ENCODE results near the gene SULF2.

The SULF2 gene

DNA sequence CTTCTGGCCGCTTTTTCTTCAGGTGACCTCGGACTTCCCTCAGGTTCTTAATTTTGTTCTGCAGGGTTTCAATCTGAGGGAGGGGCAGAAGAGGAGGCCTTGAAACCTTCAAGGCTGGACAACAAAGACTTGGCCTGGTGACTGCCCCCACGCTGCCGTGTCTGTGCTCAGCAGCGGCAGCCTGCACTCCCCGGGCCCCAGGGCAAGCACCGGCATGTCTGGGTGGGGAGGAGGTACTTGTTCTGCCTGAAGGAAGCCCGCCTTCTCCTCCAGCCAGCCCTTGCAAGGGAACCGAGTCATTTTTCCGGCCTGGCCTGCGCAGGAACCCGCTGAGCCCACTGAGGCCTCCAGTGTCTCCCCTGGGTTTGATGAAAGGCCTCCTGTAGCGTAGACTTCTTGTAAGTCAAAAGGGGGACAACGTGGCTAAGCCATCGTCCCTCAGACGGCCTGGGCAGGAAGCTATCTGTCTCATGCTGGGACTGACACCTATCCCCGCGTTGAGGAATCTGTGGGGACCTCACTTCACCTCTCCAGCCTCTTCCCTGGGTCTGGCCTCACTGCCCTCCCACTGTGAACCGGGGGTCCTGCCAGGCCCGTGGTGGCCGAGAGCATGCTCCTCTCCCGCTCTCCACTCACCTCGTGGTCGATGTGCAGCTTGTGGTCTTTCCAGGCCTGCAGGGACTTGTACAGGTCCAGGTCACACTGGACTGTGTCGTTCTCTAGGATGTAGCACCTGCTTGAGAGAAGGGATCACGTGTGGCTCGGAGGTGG is 119.9 kb downstream of the SULF2 start:
- peaks cover 3% of the 10 kb centered on the region for H3K4me1 ChIP-seq (ENCODE audit: insufficient read depth, low read length)
- H3K4me3 ChIP-seq (ENCODE audit: low read length), result no peak overlapping the region
- no peak overlapping the region for H3K27ac ChIP-seq (ENCODE audit: low read length)
- peaks cover 22% of the 10 kb centered on the region for H3K36me3 ChIP-seq (ENCODE audit: insufficient read depth, low read depth, low read length)
- no peaks in the 10 kb centered on the region for H3K27me3 ChIP-seq (ENCODE audit: insufficient read depth, low read length)
- H3K9me3 ChIP-seq (ENCODE audit: insufficient read depth, low read depth, low read length), result no peaks in the 10 kb centered on the region
- H3K9ac ChIP-seq (ENCODE audit: low read depth, low read length), result no peak overlapping the region

DNA sequence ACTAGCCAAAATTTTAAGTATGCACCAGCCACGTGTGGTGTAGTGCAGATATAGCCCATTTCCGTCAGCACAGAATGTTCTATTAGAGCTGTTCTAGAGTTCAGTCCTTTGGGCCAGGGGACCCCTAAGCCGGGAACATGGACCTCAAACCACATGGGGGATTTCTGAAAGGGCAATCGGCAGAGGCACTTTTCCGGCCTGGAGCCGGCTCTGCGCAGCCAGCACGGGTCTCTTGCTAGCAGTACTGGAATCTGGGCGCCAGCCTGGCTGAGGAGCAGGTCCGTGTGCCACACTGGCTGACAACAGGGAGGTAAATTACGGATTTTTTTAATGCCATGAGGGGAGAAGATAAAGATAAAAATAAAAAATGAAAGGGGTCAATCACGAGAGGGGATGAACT is 120.5 kb downstream of the SULF2 start:
- H3K4me3 ChIP-seq (ENCODE audit: low read length), result no peak overlapping the region
- H3K4me1 ChIP-seq (ENCODE audit: insufficient read depth, low read length), result peaks cover 3% of the 10 kb centered on the region
- H3K27ac ChIP-seq (ENCODE audit: low read length), result no peak overlapping the region
- no peaks in the 10 kb centered on the region for H3K9me3 ChIP-seq (ENCODE audit: insufficient read depth, low read depth, low read length)
- H3K36me3 ChIP-seq (ENCODE audit: insufficient read depth, low read depth, low read length), result peaks cover 27% of the 10 kb centered on the region
- no peaks in the 10 kb centered on the region for H3K27me3 ChIP-seq (ENCODE audit: insufficient read depth, low read length)
- H3K9ac ChIP-seq (ENCODE audit: low read depth, low read length), result no peak overlapping the region

DNA sequence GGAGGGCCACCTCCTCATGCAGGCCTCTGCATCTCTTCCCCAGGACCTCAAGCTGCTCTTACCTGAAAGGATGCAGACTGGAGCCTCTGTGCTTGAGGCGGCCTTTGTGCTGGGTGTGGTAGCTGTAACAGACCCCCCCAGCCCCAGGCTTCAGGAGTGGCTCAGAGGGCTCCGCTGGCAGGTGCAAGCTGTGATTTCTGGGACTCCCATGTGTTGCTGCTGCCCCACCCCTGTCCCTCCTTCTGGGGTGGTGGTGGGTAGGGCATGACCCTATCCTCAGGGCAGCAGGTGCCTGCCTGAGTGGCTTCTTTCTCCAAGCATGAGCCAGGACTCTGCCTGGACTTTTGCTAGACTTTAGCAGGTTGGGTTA is 121.2 kb downstream of the SULF2 start:
- peaks cover 34% of the 10 kb centered on the region for H3K36me3 ChIP-seq (ENCODE audit: insufficient read depth, low read depth, low read length)
- H3K4me1 ChIP-seq (ENCODE audit: insufficient read depth, low read length), result peaks cover 3% of the 10 kb centered on the region
- no peak overlapping the region for H3K4me3 ChIP-seq (ENCODE audit: low read length)
- H3K9ac ChIP-seq (ENCODE audit: low read depth, low read length), result no peak overlapping the region
- H3K27ac ChIP-seq (ENCODE audit: low read length), result no peak overlapping the region
- H3K9me3 ChIP-seq (ENCODE audit: insufficient read depth, low read depth, low read length), result no peaks in the 10 kb centered on the region
- no peaks in the 10 kb centered on the region for H3K27me3 ChIP-seq (ENCODE audit: insufficient read depth, low read length)

DNA sequence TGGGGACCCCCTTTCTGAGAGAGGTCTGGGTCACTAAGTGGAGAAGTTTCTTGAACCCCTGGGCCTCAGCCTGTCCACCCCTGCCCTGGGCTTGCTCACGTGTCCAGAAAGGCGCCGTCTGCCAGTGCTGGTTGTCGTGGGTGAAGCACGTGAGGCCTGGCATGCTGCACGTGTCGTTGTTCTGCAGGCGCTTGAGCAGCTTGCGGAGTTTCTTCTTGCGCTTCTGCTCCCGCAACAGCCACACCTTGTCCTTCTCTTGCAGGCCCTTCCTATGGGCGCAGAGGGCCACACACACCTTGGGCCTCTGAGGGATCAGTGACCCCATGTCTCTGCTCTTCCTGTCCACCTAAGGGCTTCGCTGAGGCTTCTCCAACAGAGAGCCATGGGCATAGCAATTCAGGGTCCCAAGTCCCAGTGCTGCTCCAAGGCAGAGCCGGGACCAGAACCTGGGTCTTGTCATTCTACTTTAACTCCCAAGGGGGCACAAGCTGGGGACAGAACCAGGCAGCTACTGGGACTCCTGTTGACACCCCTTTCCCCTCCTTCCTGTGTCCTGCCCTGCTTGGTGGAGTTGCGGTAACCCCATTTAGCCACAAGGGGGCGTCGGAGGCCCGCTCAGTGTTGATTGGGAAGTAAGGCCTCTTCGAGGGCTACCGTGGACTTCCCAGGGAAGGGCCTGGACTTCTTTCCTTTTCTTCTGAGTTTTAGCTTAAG is 121.8 kb downstream of the SULF2 start:
- Histone ChIP-seq H3K9ac (ENCODE audit: low read depth, low read length) (no peak overlapping the region), H3K27ac (ENCODE audit: low read length) (no peak overlapping the region), H3K4me3 (ENCODE audit: low read length) (no peak overlapping the region), H3K27me3 (ENCODE audit: insufficient read depth, low read length) (no peaks in the 10 kb centered on the region), H3K4me1 (ENCODE audit: insufficient read depth, low read length) (peaks cover 3% of the 10 kb centered on the region), H3K9me3 (ENCODE audit: insufficient read depth, low read depth, low read length) (no peaks in the 10 kb centered on the region), H3K36me3 (ENCODE audit: insufficient read depth, low read depth, low read length) (peaks cover 39% of the 10 kb centered on the region)

DNA sequence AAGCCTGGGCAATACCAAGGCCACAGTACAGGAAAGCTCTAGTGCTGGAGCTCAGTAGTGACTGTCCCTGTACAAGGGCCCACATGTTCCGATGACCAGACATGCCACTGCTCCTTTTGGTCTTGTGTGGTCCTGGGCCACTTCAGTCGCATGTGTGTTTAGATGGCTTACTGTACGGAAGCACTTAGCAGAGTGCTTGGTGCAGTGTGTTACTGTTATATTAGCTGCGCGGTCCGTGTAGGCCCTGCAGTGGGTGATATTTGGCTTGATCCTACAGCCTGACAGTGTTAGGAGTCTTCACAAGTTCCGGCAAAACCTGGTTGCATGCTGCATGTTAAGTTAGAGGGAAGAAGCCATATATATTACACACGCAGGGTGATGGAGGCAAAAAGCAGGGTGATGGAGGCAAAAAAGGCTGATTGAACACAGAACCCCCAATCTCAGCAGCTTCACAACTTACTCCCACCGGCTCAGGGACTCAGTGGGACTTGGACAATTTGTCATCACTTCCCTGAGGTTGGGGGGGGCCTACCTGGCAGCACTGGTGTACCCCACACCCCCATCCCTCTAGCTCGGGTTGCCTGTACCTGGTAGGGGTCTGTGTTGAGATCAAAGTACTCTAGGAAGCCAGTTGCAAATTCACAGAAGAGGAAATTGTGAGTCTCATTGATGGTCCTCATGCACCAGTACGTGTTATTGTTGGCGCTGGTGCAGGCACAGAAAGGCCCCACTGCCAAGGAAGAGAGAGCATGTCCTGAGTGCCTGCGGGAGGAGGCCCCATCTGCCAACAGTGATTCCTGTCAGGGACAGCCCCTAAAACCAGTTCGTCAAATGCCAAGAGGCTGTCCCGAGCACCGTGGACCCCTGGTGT is 122.6 kb downstream of the SULF2 start:
- no peak overlapping the region for H3K27ac ChIP-seq (ENCODE audit: low read length)
- peaks cover 3% of the 10 kb centered on the region for H3K4me1 ChIP-seq (ENCODE audit: insufficient read depth, low read length)
- no peak overlapping the region for H3K9ac ChIP-seq (ENCODE audit: low read depth, low read length)
- no peaks in the 10 kb centered on the region for H3K9me3 ChIP-seq (ENCODE audit: insufficient read depth, low read depth, low read length)
- H3K27me3 ChIP-seq (ENCODE audit: insufficient read depth, low read length), result no peaks in the 10 kb centered on the region
- H3K36me3 ChIP-seq (ENCODE audit: insufficient read depth, low read depth, low read length), result peaks cover 46% of the 10 kb centered on the region
- no peak overlapping the region for H3K4me3 ChIP-seq (ENCODE audit: low read length)

DNA sequence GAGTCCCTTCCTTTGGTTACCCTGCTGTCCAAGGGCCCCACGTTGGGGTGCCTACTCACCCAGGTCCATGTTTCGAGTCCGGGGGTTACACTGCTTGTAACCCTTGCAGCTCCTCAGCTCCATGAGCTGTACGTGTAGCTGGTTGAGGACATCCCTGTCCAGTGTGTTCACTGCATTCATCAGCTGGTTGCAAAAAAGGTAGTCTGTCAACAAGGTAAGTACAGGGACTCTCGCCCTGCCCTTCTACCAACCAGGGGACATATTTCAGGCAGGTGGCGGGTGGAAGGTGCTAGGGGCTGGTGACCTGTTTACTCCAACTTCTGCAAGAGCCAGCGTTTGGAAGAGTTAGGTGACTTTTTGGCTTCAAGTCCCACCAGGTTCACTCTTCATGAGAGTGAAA is 123.6 kb downstream of the SULF2 start:
- Histone ChIP-seq H3K9me3 (ENCODE audit: insufficient read depth, low read depth, low read length) (no peaks in the 10 kb centered on the region), H3K9ac (ENCODE audit: low read depth, low read length) (no peak overlapping the region), H3K4me3 (ENCODE audit: low read length) (no peak overlapping the region), H3K4me1 (ENCODE audit: insufficient read depth, low read length) (peaks cover 3% of the 10 kb centered on the region), H3K27ac (ENCODE audit: low read length) (no peak overlapping the region), H3K36me3 (ENCODE audit: insufficient read depth, low read depth, low read length) (peaks cover 56% of the 10 kb centered on the region), H3K27me3 (ENCODE audit: insufficient read depth, low read length) (no peaks in the 10 kb centered on the region)

DNA sequence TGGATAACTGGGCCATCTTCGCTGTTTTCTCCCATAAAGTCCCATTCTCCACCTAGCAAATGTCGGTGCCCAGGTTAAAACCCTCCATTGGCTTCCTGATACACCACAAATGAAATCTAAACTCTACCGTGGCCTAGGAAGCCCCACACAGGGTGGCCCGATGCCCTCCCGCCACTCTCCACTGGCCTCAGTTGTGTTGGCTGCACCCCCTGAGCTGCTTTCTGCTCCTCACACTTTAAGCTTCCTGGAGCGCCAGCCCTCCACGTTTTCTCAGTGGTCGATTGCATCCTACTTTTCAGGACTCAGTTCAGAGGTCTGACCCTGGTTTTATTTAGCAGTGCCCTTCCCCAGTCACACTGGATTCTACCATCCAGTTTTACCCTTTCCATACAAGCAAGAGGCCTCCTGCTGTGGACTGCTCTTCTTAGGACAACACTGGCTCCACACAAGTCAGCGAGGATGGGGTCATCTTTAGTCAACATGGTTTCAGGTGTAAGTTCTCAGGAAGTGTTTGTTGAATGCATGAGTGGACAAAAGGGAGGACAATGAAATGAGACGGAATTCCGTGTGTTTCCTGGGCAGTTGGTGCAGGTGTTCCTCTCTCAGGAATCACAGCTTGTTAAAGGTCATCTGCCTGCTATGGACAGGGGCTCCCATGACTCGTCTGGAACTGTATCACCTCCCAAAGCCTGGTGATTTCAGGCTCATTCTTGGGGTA is 124.1 kb downstream of the SULF2 start:
- H3K9ac ChIP-seq (ENCODE audit: low read depth, low read length), result no peak overlapping the region
- H3K36me3 ChIP-seq (ENCODE audit: insufficient read depth, low read depth, low read length), result peaks cover 62% of the 10 kb centered on the region
- no peak overlapping the region for H3K27ac ChIP-seq (ENCODE audit: low read length)
- no peaks in the 10 kb centered on the region for H3K27me3 ChIP-seq (ENCODE audit: insufficient read depth, low read length)
- peaks cover 3% of the 10 kb centered on the region for H3K4me1 ChIP-seq (ENCODE audit: insufficient read depth, low read length)
- H3K9me3 ChIP-seq (ENCODE audit: insufficient read depth, low read depth, low read length), result no peaks in the 10 kb centered on the region
- no peak overlapping the region for H3K4me3 ChIP-seq (ENCODE audit: low read length)

DNA sequence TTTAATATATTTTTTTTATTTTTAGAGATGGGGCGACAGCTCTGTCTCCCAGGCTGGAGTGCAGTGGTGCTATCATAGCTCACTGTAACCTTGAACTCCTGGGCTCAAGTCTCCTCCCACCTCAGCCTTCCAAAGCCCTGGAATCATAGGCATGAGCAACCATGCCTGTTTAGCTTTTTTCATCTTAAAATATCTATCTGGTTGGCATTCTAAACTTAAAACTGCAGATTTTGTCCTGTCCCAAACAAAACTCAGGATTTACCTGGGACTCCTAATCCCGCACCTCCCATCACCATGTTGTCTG is 124.7 kb downstream of the SULF2 start:
- H3K9me3 ChIP-seq (ENCODE audit: insufficient read depth, low read depth, low read length), result no peaks in the 10 kb centered on the region
- H3K27me3 ChIP-seq (ENCODE audit: insufficient read depth, low read length), result no peaks in the 10 kb centered on the region
- peaks cover 62% of the 10 kb centered on the region for H3K36me3 ChIP-seq (ENCODE audit: insufficient read depth, low read depth, low read length)
- H3K9ac ChIP-seq (ENCODE audit: low read depth, low read length), result no peak overlapping the region
- H3K27ac ChIP-seq (ENCODE audit: low read length), result no peak overlapping the region
- no peak overlapping the region for H3K4me3 ChIP-seq (ENCODE audit: low read length)
- H3K4me1 ChIP-seq (ENCODE audit: insufficient read depth, low read length), result peaks cover 3% of the 10 kb centered on the region

DNA sequence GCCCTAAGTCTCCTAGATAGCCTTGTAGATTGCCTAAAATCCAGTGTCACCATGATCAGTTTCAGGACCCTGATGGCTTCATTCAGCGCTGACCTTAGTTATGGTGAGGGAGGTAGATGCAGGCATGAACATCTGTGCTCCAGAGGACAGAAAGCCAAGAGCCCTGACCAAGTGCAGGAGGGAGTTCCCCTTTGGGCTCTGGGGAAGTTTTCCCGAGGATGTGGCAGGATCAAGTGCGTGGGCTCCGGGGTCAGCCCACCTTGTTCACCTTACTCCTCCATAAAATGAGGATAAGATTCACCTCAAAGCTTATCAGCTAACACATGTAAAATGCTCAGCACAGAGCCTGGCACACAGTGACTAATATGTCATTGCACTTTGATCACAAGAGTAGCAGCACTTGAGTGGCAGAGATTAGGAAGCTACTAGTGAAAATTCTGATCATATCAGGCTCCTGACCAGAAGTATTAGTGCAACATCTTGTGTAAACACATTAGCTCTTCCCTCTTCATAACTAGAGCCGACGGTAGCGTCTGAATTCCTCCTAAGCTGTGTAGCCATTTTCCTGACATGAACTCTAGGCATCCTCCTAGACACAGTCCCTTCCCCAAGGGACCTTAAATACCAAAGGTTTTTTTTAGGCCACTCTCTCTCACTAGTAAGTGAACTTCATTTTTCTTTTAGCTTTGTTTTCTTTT is 125.2 kb downstream of the SULF2 start:
- Histone ChIP-seq H3K27ac (ENCODE audit: low read length) (no peak overlapping the region), H3K36me3 (ENCODE audit: insufficient read depth, low read depth, low read length) (peaks cover 66% of the 10 kb centered on the region), H3K27me3 (ENCODE audit: insufficient read depth, low read length) (no peaks in the 10 kb centered on the region), H3K4me1 (ENCODE audit: insufficient read depth, low read length) (peaks cover 7% of the 10 kb centered on the region), H3K4me3 (ENCODE audit: low read length) (no peak overlapping the region), H3K9ac (ENCODE audit: low read depth, low read length) (no peak overlapping the region), H3K9me3 (ENCODE audit: insufficient read depth, low read depth, low read length) (no peaks in the 10 kb centered on the region)

DNA sequence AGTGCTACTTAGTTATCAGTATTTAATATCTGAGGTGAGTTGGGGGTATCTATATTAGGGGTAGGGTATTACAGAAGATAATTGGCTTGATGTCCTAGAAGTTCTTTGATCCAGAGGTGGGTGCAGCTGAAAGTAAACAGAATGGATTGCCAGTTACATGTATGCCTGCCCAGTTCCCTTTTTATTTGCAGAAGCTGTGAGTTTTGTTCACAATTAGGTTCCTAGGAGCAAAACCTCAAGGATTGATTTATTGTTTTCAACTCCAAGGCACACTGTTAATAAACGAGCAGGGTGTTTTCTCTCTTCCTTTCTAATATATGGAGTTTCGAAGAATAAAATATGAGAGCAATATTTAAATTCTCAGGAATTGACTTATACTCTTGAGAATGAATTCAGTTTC is 129.0 kb downstream of the SULF2 start:
- Histone ChIP-seq H3K36me3 (ENCODE audit: insufficient read depth, low read depth, low read length) (peaks cover 80% of the 10 kb centered on the region), H3K27me3 (ENCODE audit: insufficient read depth, low read length) (no peaks in the 10 kb centered on the region), H3K9me3 (ENCODE audit: insufficient read depth, low read depth, low read length) (no peaks in the 10 kb centered on the region), H3K27ac (ENCODE audit: low read length) (no peak overlapping the region), H3K4me1 (ENCODE audit: insufficient read depth, low read length) (peaks cover 20% of the 10 kb centered on the region), H3K4me3 (ENCODE audit: low read length) (no peak overlapping the region), H3K9ac (ENCODE audit: low read depth, low read length) (no peak overlapping the region)

DNA sequence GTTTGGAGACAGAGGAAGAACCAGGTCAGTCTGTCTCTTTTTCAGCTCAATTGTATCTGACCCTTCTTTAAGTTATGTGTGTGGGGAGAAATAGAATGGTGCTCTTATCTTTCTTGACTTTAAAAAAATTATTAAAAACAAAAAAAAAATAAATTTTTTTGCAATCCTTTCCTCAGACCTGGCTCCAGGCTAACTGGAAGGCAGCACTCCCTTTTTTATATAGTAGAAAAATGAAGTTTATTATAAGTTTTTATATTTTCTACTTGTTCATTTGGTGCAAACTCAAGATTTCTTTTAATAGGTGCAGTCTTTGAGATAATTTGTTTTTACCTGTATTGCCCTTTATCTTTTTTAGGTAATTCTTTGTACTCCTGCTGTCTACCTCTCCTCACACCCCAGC is 129.6 kb downstream of the SULF2 start:
- Histone ChIP-seq H3K9ac (ENCODE audit: low read depth, low read length) (no peak overlapping the region), H3K4me3 (ENCODE audit: low read length) (no peak overlapping the region), H3K9me3 (ENCODE audit: insufficient read depth, low read depth, low read length) (no peaks in the 10 kb centered on the region), H3K36me3 (ENCODE audit: insufficient read depth, low read depth, low read length) (peaks cover 85% of the 10 kb centered on the region), H3K27ac (ENCODE audit: low read length) (no peak overlapping the region), H3K4me1 (ENCODE audit: insufficient read depth, low read length) (peaks cover 20% of the 10 kb centered on the region), H3K27me3 (ENCODE audit: insufficient read depth, low read length) (no peaks in the 10 kb centered on the region)

Measured in iPS-20b (cell line).